Stimulated activated CD8-positive, alpha-beta memory T cell treated with anti-CD3 and anti-CD28 coated beads, Interleukin-4, amount 100 ng/mL, for 48 hours (primary cell): ENCODE data around the gene NLGN1.

Source experiments
- DNase-seq: peaks from one replicate; pipeline ENCODE4 v3.0.0-alpha.2; 2020

The NLGN1 gene

DNA sequence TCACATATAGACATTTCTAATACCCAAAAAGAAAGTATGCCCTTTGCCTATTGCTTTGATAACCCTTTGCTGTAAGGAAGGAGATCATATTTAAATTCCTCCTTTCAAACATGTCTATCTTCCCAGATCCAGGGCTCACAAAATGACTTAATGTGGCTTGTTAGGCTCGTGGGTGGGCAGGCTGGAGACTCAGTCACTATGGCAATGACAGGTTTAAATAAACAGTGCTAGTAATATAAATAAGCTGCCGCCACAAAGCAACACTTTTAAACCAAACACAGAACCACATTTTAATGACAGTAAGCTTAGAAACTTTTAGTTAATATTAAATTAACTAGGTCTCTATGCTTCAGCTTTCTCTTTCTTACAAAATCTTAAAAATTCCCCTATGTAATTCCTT lies 845.6 kb downstream of the NLGN1 start:
- no peak for DNase-seq

DNA sequence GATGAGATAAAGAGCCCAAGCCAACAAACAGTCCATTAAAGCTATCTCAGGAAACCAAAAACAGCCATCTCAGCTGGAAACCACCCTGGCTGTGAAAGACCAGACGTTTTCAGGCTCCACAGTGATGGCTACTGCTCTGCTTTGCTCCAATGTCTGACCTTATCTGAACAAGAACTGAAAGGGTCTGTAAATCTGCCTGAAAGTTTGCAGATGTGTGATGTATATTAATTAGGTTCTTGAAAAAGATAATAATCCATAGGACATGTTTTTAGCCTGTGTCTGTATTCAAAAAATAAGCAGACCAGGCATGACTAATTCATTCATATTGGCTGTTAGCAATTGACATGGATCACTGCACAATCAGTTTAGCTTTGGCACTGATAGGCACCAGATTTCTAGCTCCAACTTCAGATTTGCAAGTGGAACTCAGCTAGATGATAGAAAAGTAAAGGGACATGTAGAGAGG lies 850.2 kb downstream of the NLGN1 start:
- DNase-seq = no peak

DNA sequence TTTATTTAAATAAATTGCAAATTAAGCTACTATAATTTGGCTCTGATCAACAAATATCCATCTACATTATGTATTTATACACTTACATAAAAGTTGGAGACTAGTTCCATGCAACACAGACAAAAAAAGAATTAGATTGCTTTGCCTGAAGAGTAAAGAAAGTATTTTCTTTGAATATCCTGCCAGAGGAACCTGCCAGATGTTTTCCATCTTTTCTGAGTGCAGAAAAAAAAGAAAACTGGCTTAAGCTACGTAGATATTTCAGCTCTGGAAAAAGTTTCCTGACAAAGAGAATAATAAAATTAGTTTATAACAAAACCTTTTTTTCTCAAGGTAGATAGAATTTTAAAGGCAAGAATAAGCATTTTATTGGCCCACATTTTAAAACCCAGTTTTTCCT lies 854.1 kb downstream of the NLGN1 start:
- DNase-seq = no peak

DNA sequence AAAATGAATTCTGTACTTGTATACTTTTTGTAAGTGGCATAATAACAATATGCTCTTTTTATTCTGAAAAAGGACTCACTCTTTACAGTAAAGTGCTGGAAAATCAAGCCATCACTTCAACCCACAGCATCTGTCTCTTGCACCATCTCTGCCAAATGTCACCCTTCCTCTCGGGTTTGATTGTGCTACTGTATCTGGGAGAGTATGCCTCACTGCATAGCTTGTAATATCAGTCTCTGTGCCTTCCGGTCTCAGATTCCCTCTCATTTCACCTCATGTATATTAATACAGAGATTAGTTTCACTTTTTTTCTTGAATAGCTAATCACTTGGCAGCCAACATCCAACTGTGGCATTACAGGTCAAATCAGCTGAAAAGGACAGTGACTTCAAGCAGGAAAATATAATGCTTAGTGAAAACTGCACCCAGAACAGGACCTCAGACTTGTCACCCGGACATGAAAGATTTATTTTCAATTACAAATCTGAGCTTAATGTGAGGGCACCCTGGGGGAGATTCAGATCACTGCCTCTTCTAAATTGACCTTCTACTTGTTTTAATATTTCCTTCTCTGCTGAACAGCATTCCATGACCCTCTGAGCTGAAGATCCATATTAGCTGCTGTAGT lies 855.8 kb downstream of the NLGN1 start:
- no peak for DNase-seq

DNA sequence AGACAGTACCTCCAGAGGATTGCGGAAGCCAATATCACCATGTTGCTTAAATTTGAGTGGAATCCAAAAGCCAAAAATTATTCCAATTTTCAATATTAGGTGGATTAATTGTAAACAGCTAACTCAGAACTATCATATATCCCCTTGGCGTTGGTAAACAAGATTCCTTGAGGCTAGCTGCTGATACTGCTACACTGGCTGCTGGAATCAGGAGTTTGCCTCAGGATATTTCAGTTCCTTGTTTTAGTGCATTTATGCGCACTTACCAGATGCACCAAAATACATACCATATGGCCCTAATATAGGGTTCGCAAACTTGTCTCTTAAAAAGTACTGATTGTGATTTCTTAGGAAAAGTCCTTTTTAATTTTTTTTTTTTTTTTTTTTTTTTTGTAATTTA lies 856.4 kb downstream of the NLGN1 start:
- no peak for DNase-seq

DNA sequence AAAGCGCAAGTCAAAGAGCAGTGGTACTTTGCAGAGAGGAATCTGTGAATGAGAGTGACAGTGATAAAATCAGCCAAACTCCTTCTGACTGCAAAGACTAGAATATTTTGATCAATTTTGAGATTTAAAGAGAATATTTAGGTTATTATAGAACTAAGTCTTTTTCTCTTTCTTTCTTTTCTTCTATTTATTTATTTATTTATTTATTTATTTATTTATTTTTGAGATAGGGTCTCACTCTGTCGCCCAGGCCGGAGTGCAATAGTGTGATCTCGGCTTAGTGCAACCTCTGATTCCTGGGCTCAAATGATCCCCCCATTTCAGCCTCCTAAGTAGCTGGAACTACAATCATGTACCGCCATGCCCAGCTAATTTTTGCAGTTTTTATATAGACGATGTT lies 857.9 kb downstream of the NLGN1 start:
- DNase-seq = no peak

DNA sequence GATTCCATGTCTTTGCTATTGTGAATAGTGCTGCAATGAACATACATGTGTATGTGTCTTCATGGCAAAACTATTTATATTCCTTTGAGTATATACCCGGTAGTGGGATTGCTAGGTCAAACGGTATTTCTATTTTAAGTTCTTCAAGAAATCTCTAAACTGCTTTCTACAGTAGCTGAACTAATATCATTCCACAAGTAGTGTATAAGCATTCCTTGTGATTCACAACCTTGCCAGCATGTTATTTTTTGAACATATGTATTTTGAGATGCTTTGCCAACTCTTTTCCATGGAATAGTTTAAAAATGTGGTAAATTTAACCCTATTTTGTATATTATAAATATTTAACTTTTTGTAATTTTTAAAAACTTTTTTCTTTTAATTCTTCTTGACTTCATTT lies 868.9 kb downstream of the NLGN1 start:
- no peak for DNase-seq

DNA sequence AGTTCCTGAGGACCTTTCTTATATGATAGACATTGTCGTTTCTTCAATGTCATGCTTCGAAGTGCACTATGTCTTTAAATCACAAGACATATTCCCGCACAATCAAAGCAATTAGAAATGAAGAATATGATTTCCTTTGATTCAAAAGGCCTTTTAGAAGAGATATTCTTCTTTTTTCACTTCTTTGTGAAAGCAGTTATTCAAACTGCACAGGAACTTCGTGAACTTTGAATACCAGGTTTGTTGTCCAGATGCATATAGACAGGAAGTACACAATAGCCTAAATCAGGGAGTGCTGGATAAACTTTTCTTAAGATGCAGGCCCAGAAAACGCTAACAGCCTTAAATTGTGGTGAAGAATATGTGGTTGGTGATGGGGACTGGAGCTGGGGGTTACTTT lies 870.5 kb downstream of the NLGN1 start:
- DNase-seq = no peak

DNA sequence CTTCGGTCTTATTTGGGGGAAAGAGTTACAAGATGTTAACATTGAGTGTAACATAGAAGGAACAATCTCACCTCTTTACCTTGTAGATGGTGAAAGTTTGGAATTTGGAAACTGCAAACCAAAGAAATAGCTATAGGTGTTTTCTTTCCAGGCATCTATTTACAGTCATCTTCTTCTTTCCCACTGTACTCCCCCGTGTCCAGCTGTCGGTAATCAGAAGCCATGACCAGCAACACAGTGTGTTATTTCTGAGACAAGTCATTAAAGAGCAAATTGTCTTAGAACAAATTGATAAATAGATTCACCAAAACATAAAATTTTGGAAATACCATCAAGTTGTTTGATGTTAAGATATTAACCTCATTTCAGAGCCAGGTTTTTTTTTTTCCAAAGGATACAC lies 871.0 kb downstream of the NLGN1 start:
- DNase-seq = no peak

DNA sequence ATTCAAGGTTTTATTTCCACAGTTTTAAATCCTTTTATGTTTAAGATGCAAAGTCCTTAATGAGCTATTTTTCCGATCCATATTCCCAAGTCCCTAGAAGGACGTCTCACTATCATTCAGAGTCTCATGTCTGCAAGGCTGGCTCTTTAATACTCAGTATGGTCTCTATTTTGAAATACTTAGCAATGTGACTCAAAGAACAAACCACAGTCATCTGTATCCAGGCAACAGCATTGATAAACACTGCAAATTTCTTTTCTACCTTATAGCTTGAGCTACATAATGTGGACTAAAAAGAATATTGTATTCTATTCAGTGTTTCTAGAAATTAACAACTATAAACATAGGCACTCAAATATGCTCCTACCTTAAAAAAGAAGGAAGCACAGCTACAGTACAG lies 873.3 kb downstream of the NLGN1 start:
- DNase-seq = no peak

DNA sequence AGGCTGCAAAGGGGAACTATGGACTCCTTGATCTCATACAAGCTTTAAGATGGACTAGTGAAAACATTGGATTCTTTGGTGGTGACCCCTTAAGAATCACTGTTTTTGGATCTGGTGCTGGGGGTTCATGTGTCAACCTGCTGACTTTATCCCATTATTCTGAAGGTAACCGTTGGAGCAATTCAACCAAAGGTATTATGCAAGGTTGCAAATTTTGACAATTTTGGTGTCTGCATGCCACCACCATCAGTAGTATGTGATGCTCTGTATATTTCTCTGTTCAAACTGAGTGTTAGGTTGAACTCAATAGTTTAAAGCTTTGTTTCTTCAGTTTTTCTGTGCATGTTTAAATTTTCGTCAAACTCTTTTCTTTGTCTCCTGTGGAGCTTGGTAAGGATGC lies 877.8 kb downstream of the NLGN1 start:
- DNase-seq = no peak

DNA sequence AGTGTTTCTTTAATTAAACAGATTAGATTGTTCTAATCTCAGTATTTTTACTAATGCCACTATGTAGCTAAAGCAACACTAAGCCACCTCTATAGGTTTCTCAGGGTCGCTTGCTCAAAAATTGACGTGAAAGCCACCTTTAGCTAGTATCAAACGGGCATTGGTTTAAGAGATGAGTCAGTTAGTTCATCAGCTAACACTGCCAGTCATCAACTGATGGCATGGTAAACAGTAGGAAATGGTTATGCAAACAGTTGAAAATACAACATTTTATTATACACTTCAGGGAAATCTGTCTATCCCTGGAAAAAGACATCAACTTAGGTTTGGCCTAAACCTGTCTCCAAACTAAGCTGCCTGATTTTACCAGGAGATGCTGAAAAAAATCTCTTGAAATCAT lies 879.3 kb downstream of the NLGN1 start:
- no peak for DNase-seq

DNA sequence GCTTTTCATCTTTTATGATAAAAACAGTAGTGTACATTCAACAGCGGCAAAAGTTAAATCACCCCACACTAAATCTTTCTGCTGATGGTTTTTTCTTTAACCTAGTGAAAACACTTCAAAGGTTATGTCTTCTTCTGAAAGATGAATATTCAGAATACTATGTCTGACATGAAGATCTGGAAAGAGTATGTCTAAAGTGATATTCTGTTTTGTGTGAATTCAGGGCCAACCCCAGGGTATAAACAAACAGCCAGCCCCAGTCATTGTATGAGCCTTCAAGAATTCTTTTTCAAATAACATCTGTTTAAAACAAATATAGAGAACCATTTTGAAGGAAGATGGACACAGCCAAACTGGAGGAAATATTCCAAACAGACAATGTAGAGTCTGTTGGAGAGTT lies 880.5 kb downstream of the NLGN1 start:
- no peak for DNase-seq

DNA sequence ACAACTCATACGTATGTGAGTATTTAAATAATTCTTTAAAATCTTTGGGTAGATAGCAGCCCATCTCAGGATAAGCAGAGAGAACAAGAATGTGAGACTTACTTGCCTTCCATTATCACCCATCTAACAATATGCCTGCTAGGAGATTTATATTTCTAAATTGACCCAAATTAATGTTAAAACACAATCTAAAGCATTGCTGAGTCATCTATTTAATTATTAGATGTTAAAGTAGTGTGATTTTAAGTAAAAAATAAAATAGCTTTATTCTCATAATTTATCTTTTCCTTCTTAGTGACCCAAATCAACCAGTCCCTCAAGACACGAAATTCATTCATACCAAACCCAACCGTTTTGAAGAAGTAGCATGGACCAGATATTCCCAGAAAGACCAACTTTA lies 882.6 kb downstream of the NLGN1 start:
- no peak for DNase-seq

DNA sequence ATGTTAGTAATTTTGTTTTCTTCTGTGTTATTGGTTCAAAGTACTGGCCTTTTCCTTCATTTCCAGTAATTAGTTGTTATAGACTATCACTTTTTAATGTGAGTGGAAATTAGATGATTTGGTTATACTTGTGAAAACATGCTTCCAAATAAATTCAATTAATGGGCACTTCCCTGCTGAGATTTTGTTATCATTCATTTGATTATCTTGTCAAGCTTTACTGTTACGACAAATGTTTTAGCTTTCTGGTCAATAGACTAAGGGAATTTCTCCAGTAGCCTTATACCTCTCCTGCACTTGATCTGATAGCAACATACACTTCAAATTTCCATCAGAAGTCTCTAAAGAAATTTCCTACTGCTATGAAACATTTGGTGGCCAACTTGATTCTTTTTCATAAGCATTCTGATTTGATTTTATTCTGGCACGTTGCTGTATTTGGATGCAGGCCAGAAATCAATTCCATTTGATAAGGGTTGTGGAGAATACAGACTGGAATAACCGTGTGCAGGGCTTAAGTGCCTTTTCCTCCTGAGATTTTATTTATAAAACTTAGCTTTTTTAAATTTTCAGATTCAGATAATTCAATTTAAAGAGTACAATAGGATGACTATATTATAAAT lies 887.8 kb downstream of the NLGN1 start:
- no peak for DNase-seq

DNA sequence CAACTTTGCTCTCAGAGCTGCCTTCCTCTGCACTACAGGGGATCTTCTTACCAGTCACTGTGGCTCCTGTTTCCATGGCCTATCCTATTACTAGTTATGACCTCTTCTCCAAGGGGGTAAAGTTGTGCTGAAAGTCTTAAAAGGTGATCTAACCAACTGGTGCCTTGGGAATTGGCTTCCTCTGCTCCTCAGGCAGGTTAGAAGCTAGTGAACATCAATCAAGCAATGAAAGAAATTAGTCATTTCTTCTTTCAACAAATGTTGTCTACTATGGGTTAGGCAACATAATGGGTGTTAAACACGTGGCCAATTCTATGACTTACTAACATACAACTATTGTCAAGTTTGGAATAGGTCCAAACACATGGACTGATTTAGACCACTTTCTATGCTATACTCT lies 890.2 kb downstream of the NLGN1 start:
- DNase-seq = no peak

DNA sequence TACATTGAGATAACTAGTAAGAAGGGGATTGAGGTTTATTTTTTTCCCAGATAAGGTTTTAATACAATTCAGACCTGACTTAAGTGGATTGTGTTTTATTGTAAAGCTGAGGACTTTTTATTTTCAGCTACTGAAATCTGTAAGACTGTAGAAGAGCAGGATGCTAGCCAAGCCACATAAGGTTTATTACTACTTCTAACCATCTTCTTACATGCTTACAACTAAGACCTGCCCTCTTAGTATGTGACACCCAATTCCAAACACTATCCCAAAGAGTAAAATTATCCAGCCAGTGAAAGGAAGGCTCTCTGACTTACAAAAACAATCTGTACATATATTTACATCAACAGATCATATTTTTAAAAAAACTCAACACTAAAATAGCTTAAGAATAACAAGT lies 897.1 kb downstream of the NLGN1 start:
- no peak for DNase-seq

DNA sequence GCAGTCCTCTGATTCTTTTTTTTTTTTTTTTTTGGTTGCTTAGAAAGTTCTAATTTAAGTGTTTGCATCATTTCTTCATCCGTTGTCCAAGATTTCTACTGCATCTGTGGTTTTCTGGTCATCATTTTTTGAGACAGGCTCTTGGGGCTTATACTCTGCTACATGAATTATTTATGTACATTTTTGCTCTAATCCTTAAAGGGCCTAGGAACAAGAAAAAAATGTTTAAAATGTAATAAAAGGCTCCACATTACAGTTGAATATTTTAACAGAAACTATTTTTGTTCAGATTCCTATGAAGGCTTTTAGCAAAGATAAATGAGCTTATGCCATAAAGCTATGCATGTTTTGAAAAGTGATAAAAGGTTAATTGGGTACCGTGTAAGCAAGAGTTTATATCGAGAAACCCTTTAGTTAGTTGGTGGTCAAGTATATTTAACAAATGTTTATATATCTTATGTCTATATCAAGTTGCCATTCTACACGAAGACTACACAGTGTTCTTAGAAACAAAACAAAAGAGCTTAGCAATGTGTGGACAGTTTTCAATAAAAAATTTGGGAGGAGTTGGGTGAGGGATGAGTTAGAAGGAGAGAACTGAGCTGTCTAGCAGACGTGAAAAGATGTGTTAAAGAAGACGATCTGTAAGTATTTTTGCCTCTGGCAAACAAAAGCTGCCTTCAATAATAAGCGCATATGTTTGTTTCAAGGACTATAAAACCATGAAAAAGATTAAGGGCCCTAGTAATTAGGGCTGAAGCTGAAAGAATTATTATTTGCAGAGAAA lies 898.0 kb downstream of the NLGN1 start:
- DNase-seq = no peak

DNA sequence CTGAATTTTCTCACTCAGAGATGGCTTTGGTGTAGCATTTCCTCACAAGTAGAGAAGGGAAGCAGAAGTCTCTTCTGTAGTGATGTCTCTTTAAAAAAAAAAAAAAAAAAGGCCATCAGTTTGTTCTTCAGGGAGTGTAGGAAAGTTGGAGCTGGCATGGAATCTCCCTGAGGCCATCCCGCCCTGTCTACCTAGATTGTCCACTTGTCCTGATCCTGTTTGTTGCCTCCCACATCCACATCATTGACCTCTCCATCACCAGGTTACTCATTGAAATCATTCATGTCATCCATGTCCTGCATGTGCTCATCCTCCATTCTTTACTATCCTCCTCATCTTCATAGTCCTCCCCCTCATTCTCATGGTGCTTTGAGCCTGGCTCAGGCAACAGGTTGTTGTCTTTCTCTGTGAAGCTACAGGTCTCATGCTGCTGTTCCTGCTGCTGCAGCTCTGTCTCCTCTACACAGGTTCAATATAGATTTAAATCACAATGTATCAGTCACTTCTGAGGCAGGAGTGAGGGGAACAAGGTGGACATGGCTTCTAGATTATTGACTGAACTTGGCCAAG lies 905.3 kb downstream of the NLGN1 start:
- DNase-seq = no peak

DNA sequence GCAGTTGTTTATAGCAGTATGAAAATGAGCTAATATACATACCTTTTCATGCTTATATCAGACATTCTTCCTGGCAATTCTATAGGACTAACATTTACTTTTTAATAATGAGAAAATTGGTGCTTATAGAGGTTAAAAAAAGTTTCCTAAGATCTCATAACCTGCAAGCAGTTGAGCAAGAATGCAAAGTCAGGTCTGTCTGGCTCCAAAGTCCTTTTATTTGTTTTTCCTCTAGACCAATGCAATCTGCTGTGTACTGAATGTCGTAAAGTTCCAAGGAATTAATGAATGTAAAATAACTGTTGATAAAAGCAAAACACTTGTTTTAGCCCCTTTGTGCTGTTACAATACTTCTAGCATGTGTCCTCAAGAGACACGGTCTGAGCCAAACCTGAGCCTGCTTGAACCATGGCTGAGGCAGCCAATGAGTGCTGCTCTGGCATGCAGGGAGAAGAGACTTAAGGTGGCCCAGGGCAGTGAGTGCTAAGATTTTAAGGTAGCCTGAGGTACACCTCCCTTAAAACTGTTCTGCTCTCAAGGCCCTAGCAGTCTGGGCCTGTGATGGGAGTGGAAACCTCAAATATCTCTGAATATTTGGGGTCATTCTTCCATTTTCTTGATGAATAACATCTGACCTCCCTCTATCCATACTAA lies 906.5 kb downstream of the NLGN1 start:
- no peak for DNase-seq

DNA sequence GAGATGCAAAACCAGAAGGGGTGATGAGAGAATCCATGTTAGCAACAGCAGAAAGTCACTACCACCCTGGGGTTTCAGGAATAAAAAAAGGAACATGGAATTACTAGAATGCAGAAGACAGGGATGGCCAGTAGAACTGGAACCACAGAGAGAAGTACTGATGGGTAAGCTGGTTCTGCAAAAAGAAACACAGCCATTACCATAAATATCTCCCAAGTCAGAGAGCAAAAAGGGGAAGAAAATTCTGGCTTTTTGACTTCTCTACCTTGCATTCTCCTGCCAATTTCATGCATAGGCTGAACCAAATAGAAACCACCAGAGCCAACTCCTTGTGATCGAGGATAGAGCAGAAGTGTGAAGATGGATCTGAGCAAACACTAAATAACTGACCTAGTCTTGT lies 911.2 kb downstream of the NLGN1 start:
- DNase-seq = no peak

DNA sequence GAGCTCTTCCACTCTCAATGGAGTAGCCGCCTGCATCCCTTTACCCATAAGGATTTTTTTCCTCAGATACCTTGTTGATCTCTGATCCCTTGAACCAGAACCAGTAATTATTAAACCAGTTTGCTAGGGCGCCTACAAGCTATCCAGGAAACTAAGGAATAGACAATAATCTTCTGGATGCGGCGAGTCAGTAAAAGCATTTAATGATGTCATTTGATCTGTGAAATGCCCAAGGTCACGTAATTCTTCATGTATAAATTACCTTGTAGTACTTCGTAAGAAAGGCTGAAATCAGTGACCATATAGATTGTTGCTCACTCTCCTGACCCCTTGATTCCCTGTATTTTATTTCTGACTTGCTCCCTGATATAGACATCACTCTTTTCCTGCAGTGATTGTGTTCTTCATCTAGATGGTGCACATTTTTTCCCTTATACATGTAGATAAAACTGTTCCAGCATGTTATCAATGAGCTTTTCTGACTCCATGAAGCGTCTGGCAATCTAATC lies 913.0 kb downstream of the NLGN1 start:
- DNase-seq = no peak

DNA sequence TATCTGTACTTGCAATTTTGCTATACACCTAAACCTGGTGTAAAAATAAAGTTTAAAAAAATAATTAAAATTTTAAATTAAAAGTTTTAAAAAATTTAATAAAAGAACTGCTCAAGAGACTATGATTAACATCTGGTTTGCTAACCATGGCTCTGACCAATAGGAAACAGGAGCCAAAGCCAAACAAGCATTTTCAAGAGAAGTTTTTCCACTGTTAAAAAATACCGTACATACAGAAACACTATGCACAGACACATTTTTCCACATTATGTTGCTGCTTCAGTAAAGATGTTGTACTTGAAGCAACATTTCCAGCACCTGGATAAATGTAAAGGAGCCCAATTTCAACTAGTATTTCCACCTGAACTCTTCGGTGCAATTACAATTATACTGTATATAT lies 917.7 kb downstream of the NLGN1 start:
- DNase-seq = no peak
